ENCODE measurements around the gene CELF4.

CELF4 gene

DNA sequence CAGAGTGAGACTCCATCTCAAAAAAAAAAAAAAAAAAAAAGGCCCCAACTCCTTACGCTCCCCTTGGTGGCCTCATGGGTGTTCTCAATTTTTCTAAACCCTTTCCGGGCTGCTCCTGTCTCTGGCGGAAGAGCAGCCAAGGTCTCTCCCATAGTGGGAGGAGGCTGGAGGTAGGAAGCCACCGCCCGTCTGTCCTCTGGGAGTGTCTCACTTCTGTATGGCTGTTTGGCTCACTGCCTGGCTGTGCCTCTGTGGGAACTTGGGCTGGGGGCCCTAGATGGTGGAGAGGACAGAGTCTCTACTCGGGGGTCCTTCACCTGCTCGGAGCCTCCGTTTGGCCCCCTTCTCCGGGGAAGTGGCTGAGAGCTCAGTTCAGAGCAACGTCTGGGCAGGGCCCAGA lies 245.3 kb downstream of the CELF4 start:
- Histone ChIP-seq H3K9ac (ENCODE audit: insufficient read length) (peak overlapping the region; percentile 33), H3K27ac (peak overlapping the region; percentile 42; the same call in 1 of the 2 replicates), H3K9me3 (ENCODE audit: low read depth, low read length) (no peaks in the 10 kb centered on the region), H3K4me3 (peak overlapping the region; percentile 28; the same call in 1 of the 2 replicates), H3K36me3 (ENCODE audit: insufficient read depth, low read length) (no peaks in the 10 kb centered on the region)
- TF ChIP-seq POLR2AphosphoS5 (IDR thresholded peaks at IDR 0.05; ENCODE audit: borderline replicate concordance, low read depth, low read length) (no peak), FOXP2 (optimal IDR thresholded peaks at IDR 0.05; ENCODE audit: control extremely low read depth, extremely low read length, insufficient read depth) (no peak), EZH2 (IDR thresholded peaks at IDR 0.05) (no peak)
- DNase-seq (ENCODE audit: low read depth, low spot score): no peak

DNA sequence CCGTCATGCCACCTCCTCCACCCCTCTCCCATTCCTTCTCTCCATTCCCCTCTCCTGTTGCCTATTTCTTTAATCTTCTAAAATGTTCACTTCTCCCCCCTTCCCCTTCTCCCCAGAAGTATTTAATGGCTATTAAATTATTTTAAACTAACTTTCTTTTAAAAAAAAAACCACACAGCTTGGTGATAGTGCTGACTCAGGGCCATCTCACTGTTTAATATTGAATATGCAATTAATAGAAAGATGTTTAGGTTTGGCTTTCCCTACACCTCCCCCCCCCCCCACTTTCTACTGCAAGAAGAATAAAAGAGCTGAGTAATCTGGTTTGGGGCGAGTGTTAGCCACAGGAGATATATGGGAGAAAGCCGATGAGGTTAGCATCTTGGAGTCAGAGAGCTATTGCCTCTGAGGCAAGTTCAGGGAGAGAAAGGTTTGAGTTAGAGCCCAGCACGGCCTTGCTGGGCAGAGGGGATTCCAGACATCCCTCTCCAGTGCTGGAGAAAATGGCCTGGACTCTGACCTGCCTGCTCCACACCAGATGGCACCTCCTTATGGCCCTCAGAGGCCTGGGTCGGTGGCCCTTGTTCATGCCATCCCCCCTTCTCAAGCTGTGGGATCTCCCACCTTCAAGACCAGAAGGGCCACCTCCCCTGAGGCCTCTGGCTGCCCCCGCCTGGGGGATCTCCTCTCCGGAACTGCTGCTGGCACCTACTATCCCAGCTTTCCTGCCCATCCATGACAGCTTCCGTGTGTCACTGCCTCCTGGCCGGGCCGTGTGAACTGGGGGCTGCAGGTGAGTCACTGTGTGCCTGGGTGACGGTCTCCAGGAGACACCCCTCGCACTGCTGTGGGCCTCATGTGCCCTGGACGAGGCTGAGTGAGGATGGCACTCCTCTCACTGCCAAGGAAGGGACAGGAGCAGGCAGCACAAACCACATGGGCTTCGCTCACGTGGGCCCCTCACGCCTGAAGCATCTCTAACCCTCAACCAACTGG lies 246.9 kb downstream of the CELF4 start:
- Histone ChIP-seq H3K9ac (ENCODE audit: insufficient read length) (peak overlapping the region; percentile 43), H3K36me3 (ENCODE audit: insufficient read depth, low read length) (no peaks in the 10 kb centered on the region), H3K4me3 (peak overlapping the region; percentile 8; the same call in 1 of the 2 replicates), H3K27ac (peak overlapping the region; percentile 85), H3K9me3 (ENCODE audit: low read depth, low read length) (no peaks in the 10 kb centered on the region)
- DNase-seq (ENCODE audit: low read depth, low spot score): no peak
- TF ChIP-seq FOXP2 (optimal IDR thresholded peaks at IDR 0.05; ENCODE audit: control extremely low read depth, extremely low read length, insufficient read depth) (no peak), EZH2 (IDR thresholded peaks at IDR 0.05) (no peak), POLR2AphosphoS5 (IDR thresholded peaks at IDR 0.05; ENCODE audit: borderline replicate concordance, low read depth, low read length) (peak; percentile 53)

DNA sequence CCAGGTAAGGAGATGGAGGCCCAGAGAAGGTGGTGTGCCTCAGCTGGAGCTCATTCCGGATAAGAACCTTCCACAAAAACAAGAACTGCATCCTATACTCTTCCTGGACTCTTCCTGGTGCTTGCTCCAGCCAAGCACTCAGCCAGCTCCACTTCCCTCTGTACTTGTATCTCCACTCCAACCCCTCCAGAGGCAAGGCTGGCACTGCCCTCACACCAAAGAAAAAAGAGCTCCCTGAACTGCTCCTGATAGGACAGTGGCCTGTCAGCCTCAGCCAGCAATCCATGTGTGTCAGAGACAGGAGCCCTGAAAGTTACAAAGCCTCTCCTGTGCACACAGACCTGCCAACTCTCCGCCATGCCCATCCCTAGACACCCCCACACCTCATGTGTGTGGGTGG lies 248.1 kb downstream of the CELF4 start:
- DNase-seq (ENCODE audit: low read depth, low spot score): no peak
- TF ChIP-seq FOXP2 (optimal IDR thresholded peaks at IDR 0.05; ENCODE audit: control extremely low read depth, extremely low read length, insufficient read depth) (no peak), POLR2AphosphoS5 (IDR thresholded peaks at IDR 0.05; ENCODE audit: borderline replicate concordance, low read depth, low read length) (no peak), EZH2 (IDR thresholded peaks at IDR 0.05) (no peak)
- Histone ChIP-seq H3K9ac (ENCODE audit: insufficient read length) (no peak overlapping the region), H3K9me3 (ENCODE audit: low read depth, low read length) (no peaks in the 10 kb centered on the region), H3K27ac (peak overlapping the region; percentile 85), H3K4me3 (no peak overlapping the region), H3K36me3 (ENCODE audit: insufficient read depth, low read length) (no peaks in the 10 kb centered on the region)

DNA sequence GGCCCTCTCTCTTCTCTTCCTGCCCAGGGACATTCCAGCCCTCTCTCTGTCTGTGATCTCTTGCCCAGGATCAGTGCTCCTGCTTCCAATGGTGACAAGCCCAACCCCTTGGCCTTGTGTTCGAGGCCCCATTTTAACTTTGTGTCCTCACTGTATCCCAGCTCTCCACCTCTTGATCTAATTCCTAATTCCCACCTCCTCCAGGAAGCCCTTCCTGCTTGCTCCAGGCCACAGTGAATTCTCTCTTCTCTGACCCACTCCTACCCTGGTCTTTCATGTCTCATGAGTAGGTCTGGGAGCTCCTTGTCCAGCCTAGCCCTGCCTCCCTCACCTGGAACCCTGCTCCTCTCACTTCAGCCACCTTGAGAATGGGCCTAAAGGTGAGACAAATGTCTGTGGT lies 249.1 kb downstream of the CELF4 start:
- TF ChIP-seq POLR2AphosphoS5 (IDR thresholded peaks at IDR 0.05; ENCODE audit: borderline replicate concordance, low read depth, low read length) (no peak), FOXP2 (optimal IDR thresholded peaks at IDR 0.05; ENCODE audit: control extremely low read depth, extremely low read length, insufficient read depth) (no peak), EZH2 (IDR thresholded peaks at IDR 0.05) (no peak)
- Histone ChIP-seq H3K9ac (ENCODE audit: insufficient read length) (no peak overlapping the region), H3K4me3 (no peak overlapping the region), H3K9me3 (ENCODE audit: low read depth, low read length) (no peaks in the 10 kb centered on the region), H3K36me3 (ENCODE audit: insufficient read depth, low read length) (no peaks in the 10 kb centered on the region), H3K27ac (no peak overlapping the region)
- no peak for DNase-seq (ENCODE audit: low read depth, low spot score)

DNA sequence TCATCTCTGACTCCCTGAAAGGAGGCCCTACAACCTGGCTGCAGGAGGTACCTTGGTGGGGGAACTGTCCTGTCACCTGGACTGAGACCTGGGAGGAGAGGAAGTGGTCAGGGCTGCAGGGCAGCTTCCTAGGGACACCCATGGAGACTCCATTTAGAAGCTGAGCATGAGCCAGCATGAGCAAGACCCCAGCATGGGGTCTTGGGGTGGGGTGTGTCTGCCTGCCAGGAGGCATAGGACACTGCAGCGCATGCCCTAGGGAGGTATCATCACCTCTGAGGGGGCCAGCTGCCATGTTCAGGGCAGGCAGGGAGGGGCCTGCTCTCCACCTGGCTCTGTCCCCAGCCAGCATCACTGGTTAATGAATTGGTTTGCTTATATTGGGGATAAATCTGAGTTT lies 249.7 kb downstream of the CELF4 start:
- Histone ChIP-seq H3K9ac (ENCODE audit: insufficient read length) (no peak overlapping the region), H3K36me3 (ENCODE audit: insufficient read depth, low read length) (no peaks in the 10 kb centered on the region), H3K9me3 (ENCODE audit: low read depth, low read length) (no peaks in the 10 kb centered on the region), H3K4me3 (no peak overlapping the region), H3K27ac (no peak overlapping the region)
- DNase-seq (ENCODE audit: low read depth, low spot score): no peak
- no peak for TF ChIP-seq EZH2 (IDR thresholded peaks at IDR 0.05)
- no peak for TF ChIP-seq POLR2AphosphoS5 (IDR thresholded peaks at IDR 0.05; ENCODE audit: borderline replicate concordance, low read depth, low read length)
- no peak for TF ChIP-seq FOXP2 (optimal IDR thresholded peaks at IDR 0.05; ENCODE audit: control extremely low read depth, extremely low read length, insufficient read depth)

DNA sequence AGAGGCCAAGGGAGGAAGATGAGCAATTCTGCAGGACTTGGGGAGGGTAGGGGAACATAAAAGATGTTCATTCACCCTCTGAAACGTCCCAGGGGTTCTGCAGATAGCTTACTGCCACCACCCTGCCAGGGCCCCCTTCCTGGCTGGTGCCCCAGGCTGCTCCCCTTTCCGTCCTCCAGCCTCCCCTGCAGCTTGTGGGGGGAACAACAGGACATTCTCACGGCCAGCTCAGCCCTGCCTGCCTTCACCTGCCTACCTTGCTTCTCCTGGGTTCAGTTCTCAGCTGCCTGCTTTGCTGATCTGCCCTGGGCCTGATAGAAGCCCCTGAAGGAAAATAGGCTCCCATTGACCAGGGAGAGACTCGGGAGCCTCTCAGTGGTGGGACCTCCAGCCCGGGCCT lies 251.1 kb downstream of the CELF4 start:
- DNase-seq (ENCODE audit: low read depth, low spot score): no peak
- Histone ChIP-seq H3K36me3 (ENCODE audit: insufficient read depth, low read length) (no peaks in the 10 kb centered on the region), H3K9ac (ENCODE audit: insufficient read length) (no peak overlapping the region), H3K4me3 (no peak overlapping the region), H3K9me3 (ENCODE audit: low read depth, low read length) (no peaks in the 10 kb centered on the region), H3K27ac (no peak overlapping the region)
- TF ChIP-seq FOXP2 (optimal IDR thresholded peaks at IDR 0.05; ENCODE audit: control extremely low read depth, extremely low read length, insufficient read depth) (no peak), POLR2AphosphoS5 (IDR thresholded peaks at IDR 0.05; ENCODE audit: borderline replicate concordance, low read depth, low read length) (no peak), EZH2 (IDR thresholded peaks at IDR 0.05) (no peak)

DNA sequence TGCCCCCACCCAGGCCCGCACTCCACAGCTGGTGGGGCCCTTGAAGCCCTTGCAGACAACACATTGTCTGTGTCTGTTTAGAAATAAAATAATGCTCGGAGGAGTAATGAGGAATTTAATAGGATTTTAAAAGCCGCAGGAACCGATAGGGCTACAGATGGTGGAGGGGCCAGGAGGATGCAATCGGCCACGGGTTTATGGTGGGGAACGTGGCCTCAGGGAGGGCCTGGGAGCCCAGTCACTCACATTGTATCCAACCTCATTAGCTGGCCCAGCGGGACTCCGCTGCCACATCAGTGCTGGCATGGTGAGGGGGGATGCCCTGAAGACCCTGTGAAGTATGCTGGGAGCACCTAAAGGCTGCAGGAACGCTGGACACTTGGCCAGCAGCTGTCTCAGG lies 252.0 kb downstream of the CELF4 start:
- no peak for DNase-seq (ENCODE audit: low read depth, low spot score)
- no peak overlapping the region for H3K9ac ChIP-seq (ENCODE audit: insufficient read length)
- H3K9me3 ChIP-seq (ENCODE audit: low read depth, low read length): no peaks in the 10 kb centered on the region
- no peaks in the 10 kb centered on the region for H3K36me3 ChIP-seq (ENCODE audit: insufficient read depth, low read length)
- no peak overlapping the region for H3K4me3 ChIP-seq
- H3K27ac ChIP-seq: no peak overlapping the region
- TF ChIP-seq POLR2AphosphoS5 (IDR thresholded peaks at IDR 0.05; ENCODE audit: borderline replicate concordance, low read depth, low read length): no peak
- TF ChIP-seq EZH2 (IDR thresholded peaks at IDR 0.05): no peak
- TF ChIP-seq FOXP2 (optimal IDR thresholded peaks at IDR 0.05; ENCODE audit: control extremely low read depth, extremely low read length, insufficient read depth): no peak

DNA sequence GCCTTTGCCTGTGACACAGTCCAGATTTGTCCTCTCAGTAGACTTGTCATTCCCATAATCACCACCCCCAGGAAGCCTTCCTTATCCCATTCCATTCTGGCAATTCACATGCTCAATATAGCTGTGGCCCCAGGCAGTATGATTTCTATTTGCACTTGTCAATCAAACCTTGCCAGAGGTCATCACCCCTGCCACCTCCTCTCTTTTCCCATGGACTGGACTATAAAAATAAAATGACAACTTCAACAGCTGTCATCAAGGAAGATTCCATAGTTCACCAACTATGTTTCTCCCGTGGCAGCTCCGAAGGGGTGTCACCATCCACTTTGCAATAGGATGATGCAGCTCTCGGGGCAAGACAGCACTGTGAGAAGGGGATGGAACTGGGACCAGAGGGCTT lies 255.7 kb downstream of the CELF4 start:
- no peak overlapping the region for H3K4me3 ChIP-seq
- no peaks in the 10 kb centered on the region for H3K36me3 ChIP-seq (ENCODE audit: insufficient read depth, low read length)
- H3K27ac ChIP-seq: no peak overlapping the region
- no peak overlapping the region for H3K9ac ChIP-seq (ENCODE audit: insufficient read length)
- DNase-seq (ENCODE audit: low read depth, low spot score): no peak
- H3K9me3 ChIP-seq (ENCODE audit: low read depth, low read length): no peaks in the 10 kb centered on the region
- TF ChIP-seq FOXP2 (optimal IDR thresholded peaks at IDR 0.05; ENCODE audit: control extremely low read depth, extremely low read length, insufficient read depth) (no peak), EZH2 (IDR thresholded peaks at IDR 0.05) (no peak), POLR2AphosphoS5 (IDR thresholded peaks at IDR 0.05; ENCODE audit: borderline replicate concordance, low read depth, low read length) (no peak)

Data from SK-N-MC (cell line).